ENCODE data around the gene CLDN20. TPM values are rescaled to one million over a fixed set of nuclear protein-coding genes. Genes with fewer than 3 reads are reported as not detected.

Gene CLDN20
- total RNA-seq, 2 donors from 2014 or later: not detected

DNA sequence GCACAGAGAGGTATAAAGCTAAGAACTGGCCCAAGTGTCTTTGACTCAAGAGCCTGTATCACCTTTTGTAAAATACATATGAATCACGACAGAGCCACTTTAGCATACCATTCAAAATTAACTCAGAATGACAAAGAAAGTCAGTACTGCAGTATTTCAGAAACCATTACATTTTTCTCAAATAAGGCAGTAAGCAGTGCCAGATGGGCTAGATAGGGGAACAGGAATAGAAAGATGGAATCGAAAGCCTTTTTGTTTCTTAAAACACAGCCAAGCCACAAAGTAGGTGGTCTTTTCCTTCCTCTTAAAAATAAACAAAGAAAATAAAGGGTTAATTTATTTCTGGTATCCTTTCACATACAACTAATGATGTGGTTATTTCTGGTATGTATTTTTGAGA is 10.3 kb downstream of the CLDN20 start:
- Histone ChIP-seq H3K36me3 (replicated peaks in 1 of 2; ENCODE audit: insufficient read depth in 1 of 2, low read depth in 2 of 2) (no peaks in the 10 kb centered on the region), H3K4me3 (no peak overlapping the region), H3K4me1 (no peaks in the 10 kb centered on the region), H3K27me3 (no peaks in the 10 kb centered on the region), H3K9me3 (no peaks in the 10 kb centered on the region), H3K27ac (no peak overlapping the region)
- intact Hi-C loops (cut with DNase I): no loop called here
- WGBS, 2 donors: 69 to 81% methylated on average over 2 of the region's 2 CpGs
- TF ChIP-seq POLR2A (IDR thresholded peaks at IDR 0.05): no peak
- TF ChIP-seq, protein P1, sequence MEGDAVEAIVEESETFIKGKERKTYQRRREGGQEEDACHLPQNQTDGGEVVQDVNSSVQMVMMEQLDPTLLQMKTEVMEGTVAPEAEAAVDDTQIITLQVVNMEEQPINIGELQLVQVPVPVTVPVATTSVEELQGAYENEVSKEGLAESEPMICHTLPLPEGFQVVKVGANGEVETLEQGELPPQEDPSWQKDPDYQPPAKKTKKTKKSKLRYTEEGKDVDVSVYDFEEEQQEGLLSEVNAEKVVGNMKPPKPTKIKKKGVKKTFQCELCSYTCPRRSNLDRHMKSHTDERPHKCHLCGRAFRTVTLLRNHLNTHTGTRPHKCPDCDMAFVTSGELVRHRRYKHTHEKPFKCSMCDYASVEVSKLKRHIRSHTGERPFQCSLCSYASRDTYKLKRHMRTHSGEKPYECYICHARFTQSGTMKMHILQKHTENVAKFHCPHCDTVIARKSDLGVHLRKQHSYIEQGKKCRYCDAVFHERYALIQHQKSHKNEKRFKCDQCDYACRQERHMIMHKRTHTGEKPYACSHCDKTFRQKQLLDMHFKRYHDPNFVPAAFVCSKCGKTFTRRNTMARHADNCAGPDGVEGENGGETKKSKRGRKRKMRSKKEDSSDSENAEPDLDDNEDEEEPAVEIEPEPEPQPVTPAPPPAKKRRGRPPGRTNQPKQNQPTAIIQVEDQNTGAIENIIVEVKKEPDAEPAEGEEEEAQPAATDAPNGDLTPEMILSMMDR (IDR thresholded peaks at IDR 0.05): no peak
- DNase-seq (no peak), ATAC-seq (no peak)

DNA sequence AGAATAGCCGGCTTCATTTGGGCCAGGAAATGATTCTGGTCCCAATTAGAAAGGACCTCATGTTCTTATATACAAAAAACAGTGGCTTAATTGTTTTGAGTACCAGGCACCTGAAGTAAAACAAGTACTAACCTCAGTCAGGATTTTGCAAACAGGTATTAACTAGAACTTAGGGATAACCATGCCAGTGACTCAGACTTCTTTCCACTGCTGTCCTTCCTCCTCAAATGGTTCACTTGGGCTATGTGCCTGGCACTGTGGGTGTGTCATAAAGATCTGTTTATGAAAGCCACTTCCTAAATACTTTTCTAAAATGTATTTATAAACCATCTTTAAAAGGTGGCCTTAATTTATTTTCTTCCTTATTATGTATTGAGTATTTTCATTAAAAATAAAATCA is 10.7 kb downstream of the CLDN20 start:
- WGBS, 2 donors: 87 to 94% methylated on average over 1 of the region's 1 CpG
- Histone ChIP-seq H3K4me3 (no peak overlapping the region), H3K27ac (no peak overlapping the region), H3K4me1 (no peaks in the 10 kb centered on the region), H3K27me3 (no peaks in the 10 kb centered on the region), H3K36me3 (replicated peaks in 1 of 2; ENCODE audit: insufficient read depth in 1 of 2, low read depth in 2 of 2) (no peaks in the 10 kb centered on the region), H3K9me3 (no peaks in the 10 kb centered on the region)
- intact Hi-C loops (cut with DNase I): no loop called here
- no peak for ATAC-seq
- TF ChIP-seq, protein P1 (IDR thresholded peaks at IDR 0.05): no peak
- TF ChIP-seq POLR2A (IDR thresholded peaks at IDR 0.05): no peak
- DNase-seq: no peak

DNA sequence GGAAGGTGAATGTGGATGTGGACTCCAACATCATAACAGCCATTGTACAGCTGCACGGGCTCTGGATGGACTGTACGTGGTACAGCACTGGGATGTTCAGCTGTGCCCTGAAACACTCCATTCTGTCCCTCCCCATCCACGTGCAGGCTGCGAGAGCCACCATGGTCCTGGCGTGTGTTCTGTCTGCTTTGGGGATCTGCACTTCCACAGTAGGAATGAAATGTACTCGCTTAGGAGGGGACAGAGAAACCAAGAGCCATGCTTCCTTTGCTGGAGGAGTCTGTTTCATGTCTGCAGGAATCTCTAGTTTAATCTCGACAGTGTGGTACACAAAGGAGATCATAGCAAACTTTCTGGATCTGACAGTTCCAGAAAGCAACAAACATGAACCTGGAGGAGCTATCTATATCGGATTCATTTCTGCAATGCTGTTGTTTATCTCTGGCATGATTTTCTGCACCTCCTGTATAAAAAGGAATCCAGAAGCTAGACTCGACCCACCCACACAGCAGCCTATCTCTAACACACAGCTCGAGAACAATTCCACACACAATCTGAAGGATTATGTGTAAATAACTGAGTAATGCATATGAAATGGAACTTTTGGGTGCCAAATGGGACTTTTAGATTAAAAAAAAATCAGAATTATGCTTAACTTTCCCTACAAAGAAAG is 12.1 kb downstream of the CLDN20 start:
- DNase-seq (no peak), ATAC-seq (no peak)
- no peak overlapping the region for H3K27ac ChIP-seq
- no peaks in the 10 kb centered on the region for H3K4me1 ChIP-seq
- no peak for TF ChIP-seq POLR2A (IDR thresholded peaks at IDR 0.05)
- TF ChIP-seq, protein P1 (IDR thresholded peaks at IDR 0.05): no peak
- intact Hi-C loops (cut with DNase I): no loop called here
- H3K4me3 ChIP-seq: no peak overlapping the region
- 73 to 75% methylated on average over 10 of the region's 10 CpGs for WGBS, 2 donors
- H3K27me3 ChIP-seq: no peaks in the 10 kb centered on the region
- no peaks in the 10 kb centered on the region for H3K9me3 ChIP-seq
- no peaks in the 10 kb centered on the region for H3K36me3 ChIP-seq (replicated peaks in 1 of 2; ENCODE audit: insufficient read depth in 1 of 2, low read depth in 2 of 2)

DNA sequence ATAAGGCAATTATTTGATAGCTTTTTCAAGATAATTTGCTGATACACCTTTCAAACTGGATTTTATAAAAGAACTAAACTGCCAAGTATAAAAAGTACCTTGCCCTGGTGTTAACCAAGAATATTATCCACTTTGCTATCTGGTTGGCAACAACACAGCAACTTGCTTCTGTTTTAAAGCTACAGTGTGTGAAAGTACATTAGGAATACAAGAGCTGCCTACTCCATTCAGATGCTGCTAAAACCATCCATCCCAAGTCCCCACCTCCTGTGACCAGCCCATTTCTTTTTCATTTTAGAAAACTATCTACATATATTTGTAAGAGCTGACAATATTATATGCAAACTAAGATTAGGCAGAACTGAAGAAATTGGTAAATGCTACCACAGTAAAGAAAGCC is 12.8 kb downstream of the CLDN20 start:
- no peak for ATAC-seq
- Histone ChIP-seq H3K4me1 (no peaks in the 10 kb centered on the region), H3K36me3 (replicated peaks in 1 of 2; ENCODE audit: insufficient read depth in 1 of 2, low read depth in 2 of 2) (no peaks in the 10 kb centered on the region), H3K4me3 (no peak overlapping the region), H3K9me3 (no peaks in the 10 kb centered on the region), H3K27ac (no peak overlapping the region), H3K27me3 (no peaks in the 10 kb centered on the region)
- TF ChIP-seq, protein P1 (IDR thresholded peaks at IDR 0.05): no peak
- no peak for TF ChIP-seq POLR2A (IDR thresholded peaks at IDR 0.05)
- DNase-seq: no peak
- intact Hi-C loops (cut with DNase I): no loop called here
